ENCODE data around the gene BBOX1. TPM values are rescaled to one million over a fixed set of nuclear protein-coding genes. Genes with fewer than 3 reads are reported as not detected.
"Not testable (repeated sequence)": the region's sequence is repeated elsewhere in the genome, so short reads cannot be mapped to it uniquely, and the experiment has no call there.

Gene BBOX1
- not detected for total RNA-seq

- no peak for DNase-seq
- no peaks in the 10 kb centered on the region for H3K4me1 Mint-ChIP-seq (ENCODE audit: low read depth)
- H3K27me3 Mint-ChIP-seq (ENCODE audit: low read depth) = no peaks in the 10 kb centered on the region
- H3K27ac Mint-ChIP-seq = no peak within 1 kb of the TSS
- H3K9me3 Mint-ChIP-seq = peaks cover 16 to 21% of the 10 kb centered on the region in 2 donors
- ATAC-seq (replicated peaks in 1 of 2) = no peak
- H3K36me3 Mint-ChIP-seq (ENCODE audit: insufficient read depth in 2 of 2) = no peaks in the 10 kb centered on the region
- no peak within 1 kb of the TSS for H3K4me3 Mint-ChIP-seq
Measured at GRCh38 chr11:27040302-27041115, at the start of gene BBOX1. BBOX1 (plus strand) TSS chr11:27040815; CDS start chr11:27055431, 14,616 bp downstream.

- Mint-ChIP-seq H3K36me3 (ENCODE audit: insufficient read depth in 2 of 2) (no peaks in the 10 kb centered on the region), H3K4me3 (no peak overlapping the region), H3K9me3 (peaks cover 2 to 8% of the 10 kb centered on the region in 2 donors), H3K4me1 (ENCODE audit: low read depth) (no peaks in the 10 kb centered on the region), H3K27ac (no peak overlapping the region), H3K27me3 (ENCODE audit: low read depth) (no peaks in the 10 kb centered on the region)
- ATAC-seq (replicated peaks in 1 of 2) (no peak), DNase-seq (no peak)
Measured at GRCh38 chr11:26992031-26992541, 48.5 kb upstream of the BBOX1 start.

GRCh38 chr11:26993965-26994457, 46.6 kb upstream of the BBOX1 start, which contains the start of gene FIBIN:
FIBIN (plus strand) TSS chr11:26994112; CDS start chr11:26994527, 415 bp downstream.
- Mint-ChIP-seq H3K27me3 (ENCODE audit: low read depth) (no peaks in the 10 kb centered on the region), H3K36me3 (ENCODE audit: insufficient read depth in 2 of 2) (no peaks in the 10 kb centered on the region)

GRCh38 chr11:26994631-26995095, 46.0 kb upstream of the BBOX1 start:
- no peaks in the 10 kb centered on the region for H3K36me3 Mint-ChIP-seq (ENCODE audit: insufficient read depth in 2 of 2)
- no peak overlapping the region for H3K27ac Mint-ChIP-seq
- DNase-seq (no peak), ATAC-seq (replicated peaks in 1 of 2) (no peak)
- no peaks in the 10 kb centered on the region for H3K4me1 Mint-ChIP-seq (ENCODE audit: low read depth)
- H3K4me3 Mint-ChIP-seq = no peak overlapping the region
- peaks cover 0 to 2% of the 10 kb centered on the region in 2 donors for H3K9me3 Mint-ChIP-seq
- no peaks in the 10 kb centered on the region for H3K27me3 Mint-ChIP-seq (ENCODE audit: low read depth)

More at GRCh38 chr11:26993965-26994457, 46.6 kb upstream of the BBOX1 start, which contains the start of gene FIBIN:
- ATAC-seq (replicated peaks in 1 of 2) = no peak
- Mint-ChIP-seq H3K4me3 (no peak within 1 kb of the TSS), H3K4me1 (ENCODE audit: low read depth) (no peaks in the 10 kb centered on the region), H3K9me3 (peaks cover 2% of the 10 kb centered on the region in 2 donors), H3K27ac (no peak within 1 kb of the TSS)
- DNase-seq = no peak

- Mint-ChIP-seq H3K27me3 (ENCODE audit: low read depth) (no peaks in the 10 kb centered on the region), H3K36me3 (ENCODE audit: insufficient read depth in 2 of 2) (no peaks in the 10 kb centered on the region), H3K4me3 (no peak overlapping the region), H3K9me3 (peaks cover 0 to 2% of the 10 kb centered on the region in 2 donors), H3K27ac (no peak overlapping the region), H3K4me1 (ENCODE audit: low read depth) (no peaks in the 10 kb centered on the region)
- ATAC-seq (replicated peaks in 1 of 2) = no peak
- no peak for DNase-seq
Measured at GRCh38 chr11:26995701-26996460, 44.7 kb upstream of the BBOX1 start.

GRCh38 chr11:26997378-26997777, 43.2 kb upstream of the BBOX1 start:
- H3K27me3 Mint-ChIP-seq (ENCODE audit: low read depth) = no peaks in the 10 kb centered on the region
- H3K9me3 Mint-ChIP-seq = no peaks in the 10 kb centered on the region
- no peaks in the 10 kb centered on the region for H3K4me1 Mint-ChIP-seq (ENCODE audit: low read depth)
- H3K27ac Mint-ChIP-seq = no peak overlapping the region
- H3K4me3 Mint-ChIP-seq = no peak overlapping the region
- DNase-seq (no peak), ATAC-seq (replicated peaks in 1 of 2) (no peak)
- no peaks in the 10 kb centered on the region for H3K36me3 Mint-ChIP-seq (ENCODE audit: insufficient read depth in 2 of 2)

- ATAC-seq (replicated peaks in 1 of 2) = not testable (repeated sequence)
Measured at GRCh38 chr11:27001136-27001730, 39.4 kb upstream of the BBOX1 start.

GRCh38 chr11:27002431-27002830, 38.2 kb upstream of the BBOX1 start:
- peaks cover 0 to 5% of the 10 kb centered on the region in 2 donors for H3K9me3 Mint-ChIP-seq
- ATAC-seq (replicated peaks in 1 of 2) = no peak
- H3K36me3 Mint-ChIP-seq (ENCODE audit: insufficient read depth in 2 of 2) = no peaks in the 10 kb centered on the region
- H3K4me3 Mint-ChIP-seq = no peak overlapping the region
- no peak for DNase-seq
- H3K27ac Mint-ChIP-seq = no peak overlapping the region
- H3K27me3 Mint-ChIP-seq (ENCODE audit: low read depth) = no peaks in the 10 kb centered on the region
- no peaks in the 10 kb centered on the region for H3K4me1 Mint-ChIP-seq (ENCODE audit: low read depth)

More at GRCh38 chr11:27001136-27001730, 39.4 kb upstream of the BBOX1 start:
- not testable (repeated sequence) for H3K27ac Mint-ChIP-seq; DNase-seq; H3K9me3 Mint-ChIP-seq; H3K27me3 Mint-ChIP-seq (ENCODE audit: low read depth); H3K4me3 Mint-ChIP-seq; H3K4me1 Mint-ChIP-seq (ENCODE audit: low read depth); H3K36me3 Mint-ChIP-seq (ENCODE audit: insufficient read depth in 2 of 2)

GRCh38 chr11:27002838-27003237, 37.8 kb upstream of the BBOX1 start:
- Mint-ChIP-seq H3K9me3 (peaks cover 0 to 5% of the 10 kb centered on the region in 2 donors), H3K36me3 (ENCODE audit: insufficient read depth in 2 of 2) (no peaks in the 10 kb centered on the region), H3K27ac (no peak overlapping the region), H3K4me1 (ENCODE audit: low read depth) (no peaks in the 10 kb centered on the region), H3K27me3 (ENCODE audit: low read depth) (no peaks in the 10 kb centered on the region), H3K4me3 (no peak overlapping the region)
- no peak for ATAC-seq (replicated peaks in 1 of 2)
- no peak for DNase-seq

GRCh38 chr11:27004103-27004502, 36.5 kb upstream of the BBOX1 start:
- no peaks in the 10 kb centered on the region for H3K27me3 Mint-ChIP-seq (ENCODE audit: low read depth)
- peaks cover 0 to 5% of the 10 kb centered on the region in 2 donors for H3K9me3 Mint-ChIP-seq
- ATAC-seq (replicated peaks in 1 of 2) (no peak), DNase-seq (no peak)
- no peaks in the 10 kb centered on the region for H3K36me3 Mint-ChIP-seq (ENCODE audit: insufficient read depth in 2 of 2)
- no peak overlapping the region for H3K27ac Mint-ChIP-seq
- H3K4me1 Mint-ChIP-seq (ENCODE audit: low read depth) = no peaks in the 10 kb centered on the region
- no peak overlapping the region for H3K4me3 Mint-ChIP-seq

- H3K36me3 Mint-ChIP-seq (ENCODE audit: insufficient read depth in 2 of 2) = no peaks in the 10 kb centered on the region
- no peak overlapping the region for H3K27ac Mint-ChIP-seq
Measured at GRCh38 chr11:27008811-27009535, 31.6 kb upstream of the BBOX1 start.

GRCh38 chr11:27011560-27012233, 28.9 kb upstream of the BBOX1 start:
- no peak overlapping the region for H3K27ac Mint-ChIP-seq
- H3K36me3 Mint-ChIP-seq (ENCODE audit: insufficient read depth in 2 of 2) = no peaks in the 10 kb centered on the region

More at GRCh38 chr11:27008811-27009535, 31.6 kb upstream of the BBOX1 start:
- peaks cover 0 to 4% of the 10 kb centered on the region in 2 donors for H3K9me3 Mint-ChIP-seq
- no peak for DNase-seq
- no peaks in the 10 kb centered on the region for H3K27me3 Mint-ChIP-seq (ENCODE audit: low read depth)
- H3K4me3 Mint-ChIP-seq = no peak overlapping the region
- H3K4me1 Mint-ChIP-seq (ENCODE audit: low read depth) = no peaks in the 10 kb centered on the region
- ATAC-seq (replicated peaks in 1 of 2) = no peak

More at GRCh38 chr11:27011560-27012233, 28.9 kb upstream of the BBOX1 start:
- DNase-seq (no peak), ATAC-seq (replicated peaks in 1 of 2) (no peak)
- no peaks in the 10 kb centered on the region for H3K27me3 Mint-ChIP-seq (ENCODE audit: low read depth)
- H3K9me3 Mint-ChIP-seq = peaks cover 0 to 4% of the 10 kb centered on the region in 2 donors
- no peaks in the 10 kb centered on the region for H3K4me1 Mint-ChIP-seq (ENCODE audit: low read depth)
- no peak overlapping the region for H3K4me3 Mint-ChIP-seq
